ENCODE measurements around the gene IQCM.

IQCM gene

GRCh38 chr4:149766135-149766534, 49.5 kb downstream of the IQCM start:
- no peak for DNase-seq

- no peak for DNase-seq
Observed at GRCh38 chr4:149765630-149766029, 50.0 kb downstream of the IQCM start.

- DNase-seq: no peak
Observed at GRCh38 chr4:149755969-149756368, 59.7 kb downstream of the IQCM start.

GRCh38 chr4:149754526-149754925, 61.1 kb downstream of the IQCM start:
- no peak for DNase-seq

- no peak for DNase-seq
Observed at GRCh38 chr4:149752729-149753128, 62.9 kb downstream of the IQCM start.

- DNase-seq: no peak
Observed at GRCh38 chr4:149751174-149751573, 64.5 kb downstream of the IQCM start.

- no peak for DNase-seq
Observed at GRCh38 chr4:149749784-149750183, 65.9 kb downstream of the IQCM start.

- DNase-seq: no peak
Observed at GRCh38 chr4:149747646-149748045, 68.0 kb downstream of the IQCM start.

- no peak for DNase-seq
Observed at GRCh38 chr4:149746276-149746675, 69.4 kb downstream of the IQCM start.

GRCh38 chr4:149741186-149741831, 74.3 kb downstream of the IQCM start:
- no peak for DNase-seq

- no peak for DNase-seq
Observed at GRCh38 chr4:149738156-149738555, 77.5 kb downstream of the IQCM start.

- DNase-seq: no peak
Observed at GRCh38 chr4:149735796-149736195, 79.8 kb downstream of the IQCM start.

- no peak for DNase-seq
Observed at GRCh38 chr4:149728444-149728843, 87.2 kb downstream of the IQCM start.

- DNase-seq: no peak
Observed at GRCh38 chr4:149727663-149728062, 88.0 kb downstream of the IQCM start.

- no peak for DNase-seq
Observed at GRCh38 chr4:149723065-149723464, 92.6 kb downstream of the IQCM start.

- no peak for DNase-seq
Observed at GRCh38 chr4:149719806-149720205, 95.8 kb downstream of the IQCM start.

- DNase-seq: no peak
Observed at GRCh38 chr4:149719357-149719756, 96.3 kb downstream of the IQCM start.

GRCh38 chr4:149718500-149718899, 97.1 kb downstream of the IQCM start:
- no peak for DNase-seq

- no peak for DNase-seq
Observed at GRCh38 chr4:149716728-149717127, 98.9 kb downstream of the IQCM start.

- DNase-seq: no peak
Observed at GRCh38 chr4:149715822-149716585, 99.6 kb downstream of the IQCM start.

GRCh38 chr4:149713031-149713430, 102.6 kb downstream of the IQCM start:
- no peak for DNase-seq

- no peak for DNase-seq
Observed at GRCh38 chr4:149711593-149712365, 103.9 kb downstream of the IQCM start.

- no peak for DNase-seq
Observed at GRCh38 chr4:149709640-149710039, 106.0 kb downstream of the IQCM start.

Data from stimulated activated CD4-positive, alpha-beta T cell treated with anti-CD3 and anti-CD28 coated beads, Interleukin-12 subunit alpha, Interleukin-12 subunit beta, amount 100 ng/mL, for 4 hours (primary cell).